Gastrocnemius medialis (tissue), 4 donors: Measurements from ENCODE around the gene MESP2. TPM values are rescaled to one million over a fixed set of nuclear protein-coding genes. Genes with fewer than 3 reads are reported as not detected.

Source experiments
- ATAC-seq, 2 donors: fragments of 150-250 bp; one replicate each; pipeline ENCODE4 v1.9.1; 2016
- DNase-seq, 2 donors: peaks; one replicate each; pipeline ENCODE4 v3.0.0-alpha.2; 2019
- H3K27ac ChIP-seq, 4 donors: fragments of 200-600 bp; sonication (generic); 1 replicate in 1 of 4; 2 replicates in 3 of 4; pipeline ENCODE4 v1.5.1; 2016 to 2018; ENCODE audit warnings: mild to moderate bottlenecking in 2 of 4, moderate library complexity in 1 of 4
- H3K27me3 ChIP-seq, 3 donors: fragments of 200-600 bp; sonication (generic) in 2 of 3; 1 replicate in 1 of 3; 2 replicates in 2 of 3; pipeline versions ENCODE4 v1.5.1 to v1.6.0; 2016 to 2019; ENCODE audit warnings: mild to moderate bottlenecking in 1 of 3, moderate library complexity in 1 of 3
- H3K36me3 ChIP-seq, 2 donors: fragments of 200-600 bp; sonication (generic) in 1 of 2; one replicate each; pipeline ENCODE4 v1.5.1; 2017 to 2018
- H3K4me1 ChIP-seq, 2 donors: fragments of 200-600 bp; sonication (generic) in 1 of 2; one replicate each; pipeline ENCODE4 v1.5.1; 2016 to 2017; ENCODE audit warnings: mild to moderate bottlenecking in 2 of 2
- H3K4me3 ChIP-seq, 4 donors: fragments of 200-600 bp; sonication (generic) in 3 of 4; 1 replicate in 1 of 4; 2 replicates in 3 of 4; pipeline ENCODE4 v1.5.1; 2016 to 2019; ENCODE audit warnings: mild to moderate bottlenecking in 2 of 4
- H3K9me3 ChIP-seq, 3 donors: fragments of 200-600 bp; sonication (generic) in 2 of 3; 1 replicate in 1 of 3; 2 replicates in 2 of 3; pipeline ENCODE4 v1.5.1; 2016 to 2019
- POLR2A ChIP-seq, 2 donors: fragments of 450-650 bp; IDR thresholded peaks; one replicate each; pipeline ENCODE4 v1.6.1; 2017; ENCODE audit warnings: antibody characterized with exemption in 2 of 2, mild to moderate bottlenecking in 2 of 2, moderate library complexity in 2 of 2
- in situ Hi-C, 4 donors: fragments of 200-750 bp; cut with MboI; loops; one replicate each; pipeline versions ENCODE4 v1.15.0 to v1.8.0; 2017; ENCODE audit warnings: low sequenced_read_pairs in 4 of 4
- intact Hi-C: fragments of 100-400 bp; cut with DNase I; formaldehyde crosslinking; loops from one replicate; pipeline ENCODE4 v1.15.1; 2023; ENCODE audit warnings: low total_unique reads
- total RNA-seq, 4 donors: library from RNA; depleted of rRNA; stranded (reverse); fragments of >200 nt; gene quantifications; one replicate each; pipeline versions ENCODE4 v1.1.0 to v1.2.3, GENCODE V29; 2016
- TF ChIP-seq, protein P1 (sequence below), 5 experiments: fragments of 450-650 bp in 3 of 5; fragments of 200-600 bp in 2 of 5; sonication (generic) in 2 of 5; IDR thresholded peaks in 4 of 5; conservative IDR thresholded peaks in 1 of 5; 1 replicate in 4 of 5; 2 replicates in 1 of 5; pipeline ENCODE4 v1.5.1; 2016 to 2019; ENCODE audit warnings: antibody characterized with exemption in 5 of 5, mild to moderate bottlenecking in 3 of 5, moderate library complexity in 3 of 5

MESP2 gene
- total RNA-seq, 4 donors from 2014 or later, result not detected

DNA sequence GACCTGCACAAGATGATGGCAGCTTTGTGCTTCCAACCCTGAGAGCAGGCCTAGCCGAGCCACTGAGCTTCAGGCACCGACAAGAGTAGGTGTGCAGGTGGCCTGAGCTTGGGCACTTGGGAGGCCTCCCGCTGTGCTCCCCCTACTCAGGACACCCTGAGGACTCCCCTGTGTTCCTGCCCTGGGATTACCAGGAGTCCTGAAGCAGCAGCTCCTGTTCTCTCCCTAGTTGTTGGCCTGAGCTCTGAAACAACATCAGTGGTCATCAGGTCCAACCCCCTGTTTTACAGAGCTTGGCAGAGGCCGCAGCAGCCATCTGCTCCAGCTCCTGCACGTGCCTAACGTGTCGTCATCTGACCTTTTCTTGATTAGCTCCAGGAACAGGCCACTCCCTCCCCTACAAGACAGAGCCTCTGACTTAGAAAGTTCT lies 8.0 kb upstream of the MESP2 start:
- no peak overlapping the region for H3K4me3 ChIP-seq
- no peaks in the 10 kb centered on the region for H3K27me3 ChIP-seq
- no peaks in the 10 kb centered on the region for H3K9me3 ChIP-seq
- DNase-seq (peak; percentile 29 to 33), ATAC-seq (peak; percentile 22 to 60)
- H3K4me1 ChIP-seq, result peaks cover 10 to 21% of the 10 kb centered on the region in 2 donors
- intact Hi-C loops, result loop anchor here (10.0 kb wide), 1 partner anchor 457 kb away; no protein-coding TSS in a partner anchor
- TF ChIP-seq, protein P1, sequence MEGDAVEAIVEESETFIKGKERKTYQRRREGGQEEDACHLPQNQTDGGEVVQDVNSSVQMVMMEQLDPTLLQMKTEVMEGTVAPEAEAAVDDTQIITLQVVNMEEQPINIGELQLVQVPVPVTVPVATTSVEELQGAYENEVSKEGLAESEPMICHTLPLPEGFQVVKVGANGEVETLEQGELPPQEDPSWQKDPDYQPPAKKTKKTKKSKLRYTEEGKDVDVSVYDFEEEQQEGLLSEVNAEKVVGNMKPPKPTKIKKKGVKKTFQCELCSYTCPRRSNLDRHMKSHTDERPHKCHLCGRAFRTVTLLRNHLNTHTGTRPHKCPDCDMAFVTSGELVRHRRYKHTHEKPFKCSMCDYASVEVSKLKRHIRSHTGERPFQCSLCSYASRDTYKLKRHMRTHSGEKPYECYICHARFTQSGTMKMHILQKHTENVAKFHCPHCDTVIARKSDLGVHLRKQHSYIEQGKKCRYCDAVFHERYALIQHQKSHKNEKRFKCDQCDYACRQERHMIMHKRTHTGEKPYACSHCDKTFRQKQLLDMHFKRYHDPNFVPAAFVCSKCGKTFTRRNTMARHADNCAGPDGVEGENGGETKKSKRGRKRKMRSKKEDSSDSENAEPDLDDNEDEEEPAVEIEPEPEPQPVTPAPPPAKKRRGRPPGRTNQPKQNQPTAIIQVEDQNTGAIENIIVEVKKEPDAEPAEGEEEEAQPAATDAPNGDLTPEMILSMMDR (IDR thresholded peaks at IDR 0.05 in 4 of 5, conservative IDR thresholded peaks at IDR 0.05 in 1 of 5), result no peak
- no peak for TF ChIP-seq POLR2A (IDR thresholded peaks at IDR 0.05)
- no peaks in the 10 kb centered on the region for H3K36me3 ChIP-seq
- peak overlapping the region in 2 of 4 donors; percentile 40 to 49 for H3K27ac ChIP-seq
- in situ Hi-C loops, result loop anchor here in 3 of 4 donors (25.0 kb wide), 1 partner anchor 319 kb away; no protein-coding TSS in a partner anchor

DNA sequence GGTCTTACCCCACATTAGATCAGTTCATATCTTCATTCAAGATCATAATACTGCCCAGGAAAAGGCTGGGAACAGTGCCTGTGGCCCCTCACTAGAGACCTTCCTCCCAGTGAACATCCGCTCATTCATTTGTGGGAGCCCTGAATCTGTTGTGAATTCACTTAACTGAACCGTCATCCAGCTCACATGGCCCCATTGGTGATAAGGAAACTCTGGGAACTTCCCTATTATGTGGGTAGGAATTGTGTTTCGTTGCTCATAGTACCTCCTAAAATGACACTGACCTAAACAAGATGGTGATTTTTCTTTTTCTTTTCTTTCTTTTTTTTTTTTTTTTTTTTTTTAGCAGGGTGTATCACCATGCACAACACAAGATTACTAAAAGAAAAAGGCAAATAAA lies 6.8 kb upstream of the MESP2 start:
- Histone ChIP-seq H3K27ac (no peak overlapping the region), H3K27me3 (no peaks in the 10 kb centered on the region), H3K36me3 (no peaks in the 10 kb centered on the region), H3K4me3 (no peak overlapping the region), H3K4me1 (peaks cover 2 to 21% of the 10 kb centered on the region in 2 donors), H3K9me3 (no peaks in the 10 kb centered on the region)
- intact Hi-C loops (loop anchor here (10.0 kb wide), 1 partner anchor 455 kb away; no protein-coding TSS in a partner anchor), in situ Hi-C loops (loop anchor here in 3 of 4 donors (25.0 kb wide), 1 partner anchor 318 kb away; no protein-coding TSS in a partner anchor)
- ATAC-seq (no peak), DNase-seq (no peak)
- TF ChIP-seq POLR2A (IDR thresholded peaks at IDR 0.05), result no peak
- TF ChIP-seq, protein P1 (IDR thresholded peaks at IDR 0.05 in 4 of 5, conservative IDR thresholded peaks at IDR 0.05 in 1 of 5), result no peak

DNA sequence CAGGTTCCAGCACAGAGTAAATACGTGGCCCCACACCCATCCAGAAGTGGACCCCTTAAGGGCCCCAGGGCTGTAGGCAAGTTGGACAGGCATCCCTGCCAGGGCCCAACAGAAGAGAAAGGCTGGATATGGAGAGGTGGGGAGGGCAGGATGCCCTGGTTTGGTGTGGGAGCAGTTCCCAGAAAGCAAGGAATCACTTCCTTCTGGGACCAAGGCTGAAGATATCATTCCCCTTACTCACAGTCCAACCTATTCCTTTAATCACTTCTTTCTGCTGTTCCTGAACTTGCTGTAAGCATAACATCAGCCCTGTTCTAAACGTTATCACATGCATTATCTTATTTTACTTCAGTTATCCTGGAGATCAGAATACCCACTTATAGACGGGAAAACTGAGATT lies 6.1 kb upstream of the MESP2 start:
- intact Hi-C loops (no loop called here), in situ Hi-C loops (loop anchor here in 3 of 4 donors (25.0 kb wide), 1 partner anchor 317 kb away; no protein-coding TSS in a partner anchor)
- no peak for ATAC-seq
- peaks cover 0 to 21% of the 10 kb centered on the region in 2 donors for H3K4me1 ChIP-seq
- no peaks in the 10 kb centered on the region for H3K9me3 ChIP-seq
- no peak overlapping the region for H3K4me3 ChIP-seq
- no peak overlapping the region for H3K27ac ChIP-seq
- no peaks in the 10 kb centered on the region for H3K27me3 ChIP-seq
- TF ChIP-seq, protein P1 (IDR thresholded peaks at IDR 0.05 in 4 of 5, conservative IDR thresholded peaks at IDR 0.05 in 1 of 5), result no peak
- no peak for TF ChIP-seq POLR2A (IDR thresholded peaks at IDR 0.05)
- no peak for DNase-seq
- no peaks in the 10 kb centered on the region for H3K36me3 ChIP-seq

DNA sequence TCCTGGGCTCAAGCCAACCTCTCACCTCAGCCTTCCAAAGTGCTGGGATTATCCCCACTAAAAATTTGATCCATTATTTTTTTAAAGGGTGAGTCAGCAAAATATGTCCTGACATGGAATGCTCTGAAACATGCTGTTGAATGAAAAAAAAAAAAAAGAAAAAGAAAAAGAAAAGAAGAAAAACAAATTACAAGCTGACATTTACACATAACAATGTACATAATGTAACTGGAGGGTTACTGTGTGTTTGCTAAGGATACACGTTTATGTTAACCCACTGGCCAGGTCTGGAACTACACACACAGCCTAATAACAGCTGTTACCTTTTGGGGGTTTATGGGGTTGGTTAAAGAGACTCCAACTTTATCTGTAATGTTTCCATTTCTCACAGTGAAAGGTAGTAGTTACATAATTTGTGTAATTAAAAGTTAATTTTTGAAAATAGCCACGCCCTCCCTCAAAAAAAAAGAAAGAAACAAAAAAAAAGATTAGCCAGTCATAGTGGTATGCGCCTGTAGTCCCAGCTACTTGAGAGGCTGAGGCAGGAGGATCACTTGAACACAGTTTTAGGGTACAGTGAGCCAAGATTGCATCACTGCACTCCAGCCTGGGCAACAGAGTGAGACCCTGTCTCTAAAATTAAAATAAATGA lies 3.1 kb upstream of the MESP2 start:
- ATAC-seq (no peak), DNase-seq (no peak)
- in situ Hi-C loops (loop anchor here in 3 of 4 donors (25.0 kb wide), 1 partner anchor 314 kb away; no protein-coding TSS in a partner anchor), intact Hi-C loops (no loop called here)
- Histone ChIP-seq H3K27me3 (no peaks in the 10 kb centered on the region), H3K36me3 (no peaks in the 10 kb centered on the region), H3K4me3 (no peak overlapping the region), H3K9me3 (no peaks in the 10 kb centered on the region), H3K27ac (no peak overlapping the region), H3K4me1 (peaks cover 5 to 8% of the 10 kb centered on the region in 2 donors)
- TF ChIP-seq, protein P1 (IDR thresholded peaks at IDR 0.05 in 4 of 5, conservative IDR thresholded peaks at IDR 0.05 in 1 of 5), result peak in 1 of 5 experiments; percentile 26
- no peak for TF ChIP-seq POLR2A (IDR thresholded peaks at IDR 0.05)
